Stimulated activated CD4-positive, alpha-beta T cell treated with anti-CD3 and anti-CD28 coated beads, Interleukin-1b, Interleukin-23, amount 100 ng/mL, for 1 hour (primary cell): ENCODE data around the gene SLC4A8.
"Not testable (repeated sequence)": the region's sequence is repeated elsewhere in the genome, so short reads cannot be mapped to it uniquely, and the experiment has no call there.

ENCODE experiments used
- DNase-seq, 2 donors: peaks; one replicate each; pipeline ENCODE4 v3.0.0-alpha.2; 2020; ENCODE audit warnings: low read depth in 2 of 2

The SLC4A8 gene

GRCh38 chr12:51429700-51430099 is 5.1 kb downstream of the SLC4A8 start:
- DNase-seq = no peak

GRCh38 chr12:51430196-51430895 is 5.7 kb downstream of the SLC4A8 start:
- DNase-seq = no peak

GRCh38 chr12:51432921-51433320 is 8.3 kb downstream of the SLC4A8 start:
- DNase-seq = no peak

GRCh38 chr12:51434305-51434704 is 9.7 kb downstream of the SLC4A8 start:
- DNase-seq = no peak

- no peak for DNase-seq
Observed at GRCh38 chr12:51437431-51437830, 12.8 kb downstream of the SLC4A8 start.

GRCh38 chr12:51439330-51439729 is 14.7 kb downstream of the SLC4A8 start:
- DNase-seq = no peak

- no peak for DNase-seq
Observed at GRCh38 chr12:51441583-51441982, 17.0 kb downstream of the SLC4A8 start.

GRCh38 chr12:51442324-51442723 is 17.7 kb downstream of the SLC4A8 start:
- DNase-seq = no peak

GRCh38 chr12:51443573-51443972 is 18.9 kb downstream of the SLC4A8 start:
- no peak for DNase-seq

GRCh38 chr12:51448618-51449256 is 24.1 kb downstream of the SLC4A8 start:
- DNase-seq = no peak

GRCh38 chr12:51449580-51450246 is 25.1 kb downstream of the SLC4A8 start:
- no peak for DNase-seq

- no peak for DNase-seq
Observed at GRCh38 chr12:51450333-51450732, 25.7 kb downstream of the SLC4A8 start.

- DNase-seq = no peak
Observed at GRCh38 chr12:51450806-51451205, 26.2 kb downstream of the SLC4A8 start.

- DNase-seq = not testable (repeated sequence)
Observed at GRCh38 chr12:51454016-51454415, 29.4 kb downstream of the SLC4A8 start.

GRCh38 chr12:51455050-51455449 is 30.4 kb downstream of the SLC4A8 start:
- DNase-seq = not testable (repeated sequence)

GRCh38 chr12:51458635-51459034 is 34.0 kb downstream of the SLC4A8 start:
- no peak for DNase-seq

GRCh38 chr12:51460519-51460918 is 35.9 kb downstream of the SLC4A8 start:
- DNase-seq = no peak

GRCh38 chr12:51465491-51465890 is 40.9 kb downstream of the SLC4A8 start:
- no peak for DNase-seq

- DNase-seq = no peak
Observed at GRCh38 chr12:51470116-51470515, 45.5 kb downstream of the SLC4A8 start.

GRCh38 chr12:51471111-51471864 is 46.7 kb downstream of the SLC4A8 start:
- no peak for DNase-seq

GRCh38 chr12:51472984-51473383 is 48.4 kb downstream of the SLC4A8 start:
- DNase-seq = no peak

- no peak for DNase-seq
Observed at GRCh38 chr12:51473947-51474346, 49.3 kb downstream of the SLC4A8 start.
